DND-41 (cell line): ENCODE results near the gene L3MBTL2.

Source experiments
- CTCF ChIP-seq: IDR thresholded peaks from 2 replicates; pipeline ENCODE4 v1.5.1; 2012; ENCODE audit warnings: borderline replicate concordance, low read length, moderate library complexity, mild to moderate bottlenecking; ENCODE audit not compliant: poor library complexity, severe bottlenecking; ENCODE audit errors: extremely low read depth
- EZH2 ChIP-seq: IDR thresholded peaks from 3 replicates; pipeline ENCODE4 v1.6.1; 2012; ENCODE audit warnings: borderline replicate concordance, low read depth, mild to moderate bottlenecking, moderate library complexity, low read length, inconsistent platforms; ENCODE audit not compliant: severe bottlenecking

GRCh38 chr22:41157083-41157482 lies 48.0 kb upstream of the L3MBTL2 start:
- no peak for TF ChIP-seq EZH2
- TF ChIP-seq CTCF = no peak
